H1 (cell line): Measurements from ENCODE around the gene SHC1. TPM values are rescaled to one million over a fixed set of nuclear protein-coding genes. Genes with fewer than 3 reads are reported as not detected.

Source experiments
- CBX5 ChIP-seq: fragments of 300-800, 300-1000 bp; sonication (generic); IDR thresholded peaks from 2 replicates; pipeline ENCODE4 v1.7.1; 2016; ENCODE audit warnings: antibody characterized with exemption, low read length, low read depth
- CHD7 ChIP-seq: fragments of 300-600 bp; sonication (generic); IDR thresholded peaks from 2 replicates; pipeline ENCODE4 v1.7.1; 2012; ENCODE audit warnings: low read length, moderate library complexity, mild to moderate bottlenecking, inconsistent platforms; ENCODE audit not compliant: insufficient replicate concordance
- KDM4A ChIP-seq: IDR thresholded peaks from one replicate; pipeline ENCODE4 v1.7.1; 2012; ENCODE audit warnings: low read depth, mild to moderate bottlenecking, moderate library complexity, low read length, inconsistent platforms; ENCODE audit not compliant: severe bottlenecking
- polyA plus RNA-seq, 7 experiments: library from polyadenylated mRNA; depleted of rRNA in 3 of 7; stranded (reverse) in 5 of 7; unstranded in 2 of 7; fragments of >200 nt in 5 of 7; fragments of 200-250 nt in 2 of 7; gene quantifications; 1 replicate in 5 of 7; 2 replicates in 1 of 7; 4 replicates in 1 of 7; pipeline versions ENCODE4 v1.2.1 to v1.2.3, GENCODE V29; 2011 to 2013; ENCODE audit warnings: missing spikeins in 2 of 7, mixed read lengths in 2 of 7
- total RNA-seq: library from RNA; stranded (reverse); fragmentation: NEBNext Ultra II Directional; extraction: Animal tissue kit (Norgen Biotek cat#: 25700); gene quantifications from 2 replicates; pipeline ENCODE4 v1.2.1, GENCODE V29; 2021

Gene SHC1
- total and polyA plus RNA-seq, 2 of the 8 experiments (the other 6 are each of a cell fraction or from before 2014, with no cell fraction given): 177 to 212 TPM

GRCh38 chr1:154974102-154974807, 3.7 kb upstream of the SHC1 start, which contains the start of gene CKS1B (continued):
- TF ChIP-seq CHD7 (no peak), KDM4A (no peak), CBX5 (no peak)
